Small intestine (tissue), 7 donors: ENCODE results near the gene COL5A1. TPM values are rescaled to one million over a fixed set of nuclear protein-coding genes. Genes with fewer than 3 reads are reported as not detected.
"Not testable (repeated sequence)": the region's sequence is repeated elsewhere in the genome, so short reads cannot be mapped to it uniquely, and the experiment has no call there.

Experiments
- DNase-seq, 2 donors: peaks; one replicate each; pipeline versions ENCODE4 v3.0.0 to v3.0.0-alpha.2; 2013
- FAIRE-seq: peaks from 2 replicates; lab custom pipeline; 2012; peaks lifted over from hg19 to GRCh38; lab: Jason Lieb, UNC
- H3K27ac ChIP-seq, 3 donors: one replicate each; pipeline ENCODE4 v1.5.1; 2013; ENCODE audit warnings: low read length in 2 of 3, mild to moderate bottlenecking in 2 of 3, control low read depth in 1 of 3, inconsistent platforms in 1 of 3, low read depth in 1 of 3, moderate library complexity in 1 of 3
- H3K27me3 ChIP-seq, 3 donors: one replicate each; pipeline ENCODE4 v1.6.1; 2013; ENCODE audit warnings: low read length in 3 of 3, inconsistent platforms in 1 of 3; ENCODE audit not compliant: control insufficient read depth in 3 of 3, insufficient read depth in 3 of 3
- H3K36me3 ChIP-seq, 3 donors: one replicate each; pipeline ENCODE4 v1.6.1; 2013; ENCODE audit warnings: low read length in 3 of 3, inconsistent platforms in 1 of 3, low read depth in 1 of 3, mild to moderate bottlenecking in 1 of 3, moderate library complexity in 1 of 3; ENCODE audit not compliant: control insufficient read depth in 3 of 3, insufficient read depth in 2 of 3
- H3K4me1 ChIP-seq, 3 donors: one replicate each; pipeline ENCODE4 v1.6.1; 2013; ENCODE audit warnings: low read length in 2 of 3, inconsistent platforms in 1 of 3, low read depth in 1 of 3, mild to moderate bottlenecking in 1 of 3, moderate library complexity in 1 of 3; ENCODE audit not compliant: control insufficient read depth in 3 of 3, insufficient read depth in 2 of 3
- H3K4me3 ChIP-seq, 3 donors: one replicate each; pipeline ENCODE4 v1.5.1; 2013; ENCODE audit warnings: low read length in 3 of 3, control low read depth in 1 of 3, inconsistent platforms in 1 of 3, low read depth in 1 of 3, mild to moderate bottlenecking in 1 of 3, moderate library complexity in 1 of 3
- H3K9me3 ChIP-seq, 2 donors: one replicate each; pipeline ENCODE4 v1.6.1; 2013; ENCODE audit warnings: low read depth in 1 of 2, low read length in 1 of 2; ENCODE audit not compliant: control insufficient read depth in 2 of 2, insufficient read depth in 1 of 2
- WGBS, 3 donors: extraction: QIAGEN DNeasy Blood & Tissue Kit; methylation state at CpG; one replicate each; pipeline ENCODE4 v1.1.7; 2013; 5-methylcytosine and 5-hydroxymethylcytosine counted together
- polyA plus RNA-seq, 4 donors: library from polyadenylated mRNA; stranded (reverse) in 3 of 4; unstranded in 1 of 4; fragments of 200-250 nt in 3 of 4; fragments of 120-200 nt in 1 of 4; gene quantifications; one replicate each; pipeline versions ENCODE4 v1.2.1 to v1.2.3, GENCODE V29; 2013
- donor health status: healthy with polysubstance abuse.
- donor health status: control.
- donor health status: control.
- donor health status: Bipolar disorder and iron deficiency.
- donor health status: healthy.

COL5A1 gene
- polyA plus RNA-seq, 4 donors = 0.22 to 54.0 (median 5.4) TPM

GRCh38 chr9:134682651-134683364 lies 41.2 kb downstream of the COL5A1 start:
- DNase-seq = no peak
- WGBS, 3 donors = 76 to 84% (median 84%) methylated on average over 25 of the region's 25 CpGs
- H3K4me3 ChIP-seq = no peak overlapping the region
- H3K27me3 ChIP-seq = no peaks in the 10 kb centered on the region
- FAIRE-seq = no peak
- H3K36me3 ChIP-seq = no peaks in the 10 kb centered on the region
- H3K4me1 ChIP-seq = no peaks in the 10 kb centered on the region
- H3K9me3 ChIP-seq = peaks cover 0 to 4% of the 10 kb centered on the region in 2 donors
- H3K27ac ChIP-seq = no peak overlapping the region

DNA sequence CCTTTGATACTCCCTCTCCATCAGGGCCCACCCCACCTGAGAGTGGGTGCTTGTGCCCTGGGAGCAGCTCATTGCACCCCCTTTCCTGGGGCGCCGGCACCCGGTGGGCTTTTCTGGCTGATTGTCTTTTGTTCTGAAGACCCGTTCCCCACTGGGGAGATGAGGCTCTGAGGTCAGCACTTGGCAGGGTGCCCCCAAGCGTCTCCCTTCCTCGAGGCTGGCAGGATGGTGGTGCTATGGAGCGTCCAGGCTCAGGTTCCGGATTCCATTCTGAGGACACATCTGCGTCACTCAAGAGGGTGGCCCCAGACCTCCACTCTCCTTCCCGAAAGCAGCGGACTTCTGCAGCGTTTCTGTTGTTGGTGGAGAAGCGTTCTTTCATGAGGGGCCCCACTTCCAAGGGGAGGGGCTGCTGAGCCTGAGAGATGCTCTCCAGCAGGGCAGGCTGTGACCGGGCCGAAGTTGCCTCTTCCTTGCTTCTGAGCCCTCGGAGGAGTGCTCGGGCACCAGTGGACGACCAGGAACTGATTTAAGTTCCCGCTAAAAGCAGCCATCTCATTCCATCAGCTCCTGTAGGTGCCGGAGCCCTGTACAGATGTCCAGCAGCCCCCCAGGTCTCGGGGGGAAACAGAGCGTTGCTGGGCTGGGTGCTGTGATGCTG lies 42.2 kb downstream of the COL5A1 start:
- Histone ChIP-seq H3K4me1 (no peaks in the 10 kb centered on the region), H3K27ac (no peak overlapping the region), H3K36me3 (no peaks in the 10 kb centered on the region), H3K9me3 (peaks cover 0 to 4% of the 10 kb centered on the region in 2 donors), H3K4me3 (no peak overlapping the region), H3K27me3 (no peaks in the 10 kb centered on the region)
- WGBS, 3 donors = 80 to 89% (median 82%) methylated on average over 22 of the region's 22 CpGs
- no peak for DNase-seq
- FAIRE-seq = no peak

DNA sequence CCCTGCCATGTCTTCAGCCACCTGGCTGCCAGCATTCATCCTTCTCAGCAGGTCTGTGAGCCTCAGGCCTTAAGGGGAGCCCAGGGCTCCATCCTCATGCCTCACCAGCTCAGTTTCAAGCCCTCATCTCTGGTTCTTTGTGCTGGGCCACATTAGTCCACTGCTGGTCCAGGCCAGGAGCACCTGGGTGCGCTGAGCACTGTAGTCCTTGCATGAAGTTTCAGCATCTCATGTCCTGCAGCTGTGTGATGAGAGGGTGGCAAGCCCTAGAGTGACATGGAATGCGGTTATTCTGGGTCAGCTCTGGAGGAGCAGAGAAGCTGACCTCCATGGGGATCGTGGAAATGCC lies 42.7 kb downstream of the COL5A1 start:
- no peaks in the 10 kb centered on the region for H3K36me3 ChIP-seq
- DNase-seq = no peak
- no peak for FAIRE-seq
- H3K4me1 ChIP-seq = no peaks in the 10 kb centered on the region
- 80 to 88% (median 87%) methylated on average over 3 of the region's 3 CpGs for WGBS, 3 donors
- no peak overlapping the region for H3K27ac ChIP-seq
- H3K9me3 ChIP-seq = peaks cover 0 to 4% of the 10 kb centered on the region in 2 donors
- H3K27me3 ChIP-seq = no peaks in the 10 kb centered on the region
- H3K4me3 ChIP-seq = no peak overlapping the region

DNA sequence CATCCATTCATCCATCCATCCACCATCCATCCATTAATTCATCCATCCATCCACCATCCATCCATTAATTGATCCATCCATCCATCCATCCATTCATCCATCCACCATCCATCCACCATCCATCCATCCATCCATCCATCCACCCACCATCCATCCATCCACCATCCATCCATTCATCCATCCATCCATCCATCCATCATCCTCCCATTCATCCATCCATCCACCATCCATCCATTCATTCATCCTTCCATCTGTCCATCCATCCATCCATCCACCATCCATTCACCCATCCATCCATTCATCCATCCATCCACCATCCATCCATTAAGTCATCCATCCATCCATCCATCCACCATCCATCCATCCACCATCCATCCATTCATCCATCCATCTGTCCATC lies 43.3 kb downstream of the COL5A1 start:
- DNase-seq, H3K27ac ChIP-seq, FAIRE-seq, H3K36me3 ChIP-seq, H3K9me3 ChIP-seq, H3K4me3 ChIP-seq, H3K27me3 ChIP-seq, H3K4me1 ChIP-seq: not testable (repeated sequence)

DNA sequence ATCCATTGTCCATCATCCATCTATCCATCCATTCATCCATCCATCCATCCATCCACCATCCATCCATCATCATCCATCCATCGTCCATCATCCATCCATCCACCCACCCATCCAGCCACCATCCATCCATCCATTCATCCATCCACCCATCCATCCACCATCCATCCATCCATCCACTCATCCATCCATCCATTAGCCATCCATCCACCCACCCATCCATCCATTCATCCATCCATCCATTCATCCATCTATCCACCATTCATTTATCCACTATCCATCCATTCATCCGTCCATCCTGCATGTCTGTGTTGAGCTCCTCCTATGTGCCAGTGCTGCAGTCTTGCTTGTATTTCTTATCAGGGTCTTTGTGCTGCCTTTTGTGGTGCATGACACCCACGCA lies 44.2 kb downstream of the COL5A1 start:
- Histone ChIP-seq H3K27me3 (no peaks in the 10 kb centered on the region), H3K9me3 (peaks cover 0 to 4% of the 10 kb centered on the region in 2 donors), H3K4me1 (no peaks in the 10 kb centered on the region), H3K27ac (no peak overlapping the region), H3K4me3 (no peak overlapping the region), H3K36me3 (peaks cover 0 to 4% (median 0%) of the 10 kb centered on the region in 3 donors)
- DNase-seq (no peak), FAIRE-seq (no peak)
- WGBS, 3 donors = 85 to 90% (median 88%) methylated on average over 3 of the region's 3 CpGs

GRCh38 chr9:134686896-134687295 lies 45.3 kb downstream of the COL5A1 start:
- Histone ChIP-seq H3K9me3 (peaks cover 0 to 4% of the 10 kb centered on the region in 2 donors), H3K27me3 (no peaks in the 10 kb centered on the region), H3K27ac (no peak overlapping the region), H3K4me3 (no peak overlapping the region), H3K36me3 (peaks cover 0 to 8% (median 0%) of the 10 kb centered on the region in 3 donors), H3K4me1 (no peaks in the 10 kb centered on the region)
- DNase-seq = no peak
- WGBS, 3 donors = 71 to 81% (median 76%) methylated on average over 9 of the region's 9 CpGs
- no peak for FAIRE-seq

DNA sequence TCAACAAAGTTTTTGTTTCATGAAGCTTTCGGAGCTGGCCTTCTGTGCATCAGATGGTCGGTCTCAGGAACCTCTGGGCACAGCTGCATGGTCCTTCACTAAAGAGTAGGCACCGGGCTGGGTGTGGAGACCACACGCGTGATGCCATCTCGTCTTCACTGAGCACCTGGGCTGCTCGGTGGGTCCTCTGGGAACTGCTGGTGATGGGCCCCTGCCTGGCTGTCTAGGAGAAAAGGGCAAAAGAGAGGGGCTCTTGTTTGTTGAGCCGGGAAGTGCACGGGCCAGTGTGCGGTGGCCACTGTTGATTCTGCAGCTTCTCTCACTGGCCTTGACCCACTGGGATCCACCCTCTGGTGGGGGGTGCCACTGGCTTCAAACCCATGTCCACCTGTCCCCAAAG lies 46.0 kb downstream of the COL5A1 start:
- no peaks in the 10 kb centered on the region for H3K4me1 ChIP-seq
- H3K4me3 ChIP-seq = no peak overlapping the region
- WGBS, 3 donors = 80 to 90% (median 89%) methylated on average over 10 of the region's 10 CpGs
- H3K9me3 ChIP-seq = peaks cover 0 to 4% of the 10 kb centered on the region in 2 donors
- no peak for DNase-seq
- H3K36me3 ChIP-seq = peaks cover 0 to 13% (median 0%) of the 10 kb centered on the region in 3 donors
- H3K27me3 ChIP-seq = no peaks in the 10 kb centered on the region
- no peak for FAIRE-seq
- H3K27ac ChIP-seq = no peak overlapping the region

GRCh38 chr9:134688231-134688630 lies 46.6 kb downstream of the COL5A1 start:
- Histone ChIP-seq H3K36me3 (peaks cover 0 to 13% (median 0%) of the 10 kb centered on the region in 3 donors), H3K27me3 (no peaks in the 10 kb centered on the region), H3K4me3 (no peak overlapping the region), H3K4me1 (no peaks in the 10 kb centered on the region), H3K9me3 (peaks cover 0 to 4% of the 10 kb centered on the region in 2 donors), H3K27ac (no peak overlapping the region)
- DNase-seq (no peak), FAIRE-seq (no peak)
- WGBS, 3 donors = 81 to 88% (median 82%) methylated on average over 15 of the region's 15 CpGs
